Measurements from ENCODE around the gene PIH1D2.

DNA sequence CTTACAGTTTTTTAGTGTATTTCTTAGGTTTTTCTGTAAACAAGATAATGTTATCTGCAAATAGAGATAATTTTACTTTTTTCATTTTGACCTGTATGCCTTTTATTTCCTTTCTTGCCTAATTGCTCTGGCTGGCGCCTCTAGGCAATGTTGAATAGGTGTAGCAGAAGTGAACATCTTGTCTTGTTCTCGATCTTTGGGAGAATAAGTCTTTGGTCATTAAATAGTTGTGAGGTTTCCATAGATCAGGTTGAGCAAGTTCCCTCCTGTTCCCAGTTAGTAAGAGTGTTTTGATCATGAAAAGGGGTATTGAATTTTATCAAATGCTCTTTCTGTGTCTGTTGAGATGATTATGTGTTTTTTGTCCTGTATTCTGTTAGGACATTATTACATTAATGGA lies 24.0 kb downstream of the PIH1D2 start:
- TF ChIP-seq, protein P1, sequence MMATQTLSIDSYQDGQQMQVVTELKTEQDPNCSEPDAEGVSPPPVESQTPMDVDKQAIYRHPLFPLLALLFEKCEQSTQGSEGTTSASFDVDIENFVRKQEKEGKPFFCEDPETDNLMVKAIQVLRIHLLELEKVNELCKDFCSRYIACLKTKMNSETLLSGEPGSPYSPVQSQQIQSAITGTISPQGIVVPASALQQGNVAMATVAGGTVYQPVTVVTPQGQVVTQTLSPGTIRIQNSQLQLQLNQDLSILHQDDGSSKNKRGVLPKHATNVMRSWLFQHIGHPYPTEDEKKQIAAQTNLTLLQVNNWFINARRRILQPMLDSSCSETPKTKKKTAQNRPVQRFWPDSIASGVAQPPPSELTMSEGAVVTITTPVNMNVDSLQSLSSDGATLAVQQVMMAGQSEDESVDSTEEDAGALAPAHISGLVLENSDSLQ (IDR thresholded peaks at IDR 0.05): no peak
- TF ChIP-seq TARDBP (IDR thresholded peaks at IDR 0.05) (no peak), FOXK2 (IDR thresholded peaks at IDR 0.05) (no peak), FOXM1 (IDR thresholded peaks at IDR 0.05; ENCODE audit: borderline replicate concordance) (no peak), SP1 (IDR thresholded peaks at IDR 0.05) (no peak), SUZ12 (IDR thresholded peaks at IDR 0.05) (no peak), BHLHE40 (IDR thresholded peaks at IDR 0.05; ENCODE audit: borderline replicate concordance) (no peak), CTBP1 (IDR thresholded peaks at IDR 0.05; ENCODE audit: borderline replicate concordance) (no peak), ARNT (IDR thresholded peaks at IDR 0.05) (no peak)
